Measurements from ENCODE around the gene ACAD8.

Gene ACAD8

GRCh38 chr11:134312223-134312622, 58.9 kb downstream of the ACAD8 start:
- peaks cover 10% of the 10 kb centered on the region for H3K9me3 Mint-ChIP-seq
- no peak overlapping the region for H3K4me3 Mint-ChIP-seq
- H3K27ac Mint-ChIP-seq: no peak overlapping the region

GRCh38 chr11:134312807-134313206, 59.4 kb downstream of the ACAD8 start:
- H3K4me3 Mint-ChIP-seq: no peak overlapping the region
- peaks cover 6% of the 10 kb centered on the region for H3K27me3 Mint-ChIP-seq
- peaks cover 15% of the 10 kb centered on the region for H3K9me3 Mint-ChIP-seq
- no peak overlapping the region for H3K27ac Mint-ChIP-seq
- intact Hi-C loops (cut with micrococcal nuclease): no loop called here
- H3K36me3 Mint-ChIP-seq (ENCODE audit: low read depth): no peaks in the 10 kb centered on the region
- H3K4me1 Mint-ChIP-seq (ENCODE audit: low read depth): no peaks in the 10 kb centered on the region

More at GRCh38 chr11:134312223-134312622, 58.9 kb downstream of the ACAD8 start:
- Mint-ChIP-seq H3K36me3 (ENCODE audit: low read depth) (no peaks in the 10 kb centered on the region), H3K4me1 (ENCODE audit: low read depth) (no peaks in the 10 kb centered on the region), H3K27me3 (peaks cover 5% of the 10 kb centered on the region)
- intact Hi-C loops (cut with micrococcal nuclease): no loop called here

- peaks cover 15% of the 10 kb centered on the region for H3K9me3 Mint-ChIP-seq
- no peak overlapping the region for H3K27ac Mint-ChIP-seq
- intact Hi-C loops (cut with micrococcal nuclease): no loop called here
- H3K36me3 Mint-ChIP-seq (ENCODE audit: low read depth): no peaks in the 10 kb centered on the region
- H3K27me3 Mint-ChIP-seq: peaks cover 6% of the 10 kb centered on the region
- no peaks in the 10 kb centered on the region for H3K4me1 Mint-ChIP-seq (ENCODE audit: low read depth)
- no peak overlapping the region for H3K4me3 Mint-ChIP-seq
Observed at GRCh38 chr11:134313379-134313778, 60.0 kb downstream of the ACAD8 start.

- Mint-ChIP-seq H3K27ac (no peak overlapping the region), H3K4me3 (no peak overlapping the region), H3K27me3 (peaks cover 6% of the 10 kb centered on the region), H3K36me3 (ENCODE audit: low read depth) (no peaks in the 10 kb centered on the region), H3K4me1 (ENCODE audit: low read depth) (no peaks in the 10 kb centered on the region), H3K9me3 (peaks cover 15% of the 10 kb centered on the region)
- intact Hi-C loops (cut with micrococcal nuclease): no loop called here
Observed at GRCh38 chr11:134313821-134314607, 60.6 kb downstream of the ACAD8 start.

Measured in dendritic cell treated with granulocyte-macrophage colony-stimulating factor and Interleukin-4, amounts not matched to agents 40 ng/mL and 50 ng/mL, for 4 days (primary cell).